Stomach (tissue), 4 donors: ENCODE measurements around the gene CRYGD.

Experiments
- CTCF ChIP-seq, 7 experiments: fragments of 450-650 bp in 4 of 7; fragments of 200-600 bp in 3 of 7; sonication (generic) in 3 of 7; IDR thresholded peaks; one replicate each; pipeline ENCODE4 v1.5.1; 2016 to 2019; ENCODE audit warnings: antibody characterized with exemption in 7 of 7, control low read depth in 2 of 7, mild to moderate bottlenecking in 1 of 7
- POLR2A ChIP-seq, 4 donors: fragments of 450-650 bp; IDR thresholded peaks; one replicate each; pipeline ENCODE4 v1.6.1; 2016; ENCODE audit warnings: antibody characterized with exemption in 4 of 4, control low read depth in 2 of 4, mild to moderate bottlenecking in 1 of 4, moderate library complexity in 1 of 4
- POLR2AphosphoS5 ChIP-seq, 3 donors: sonication (generic); formaldehyde crosslinking; IDR thresholded peaks; one replicate each; pipeline ENCODE4 v1.6.1; 2016; ENCODE audit warnings: antibody characterized with exemption in 3 of 3

GRCh38 chr2:208136716-208137094 lies 12.4 kb upstream of the CRYGD start:
- TF ChIP-seq CTCF (IDR thresholded peaks at IDR 0.05) (no peak), POLR2AphosphoS5 (IDR thresholded peaks at IDR 0.05) (no peak), POLR2A (IDR thresholded peaks at IDR 0.05) (no peak)
